SKM-1 treated with dmso at 0.1 percent for 144 hours (cell line): Measurements from ENCODE around the gene NUP93.
A peak's percentile ranks its signal among the peaks of the same experiment; 100 is the strongest.
"Not testable (repeated sequence)": the region's sequence is repeated elsewhere in the genome, so short reads cannot be mapped to it uniquely, and the experiment has no call there.

Experiments used
- DNase-seq: peaks from one replicate; lab custom pipeline; 2025; ENCODE audit not compliant: unreplicated experiment; lab: John Stamatoyannopoulos, UW

NUP93 gene

DNA sequence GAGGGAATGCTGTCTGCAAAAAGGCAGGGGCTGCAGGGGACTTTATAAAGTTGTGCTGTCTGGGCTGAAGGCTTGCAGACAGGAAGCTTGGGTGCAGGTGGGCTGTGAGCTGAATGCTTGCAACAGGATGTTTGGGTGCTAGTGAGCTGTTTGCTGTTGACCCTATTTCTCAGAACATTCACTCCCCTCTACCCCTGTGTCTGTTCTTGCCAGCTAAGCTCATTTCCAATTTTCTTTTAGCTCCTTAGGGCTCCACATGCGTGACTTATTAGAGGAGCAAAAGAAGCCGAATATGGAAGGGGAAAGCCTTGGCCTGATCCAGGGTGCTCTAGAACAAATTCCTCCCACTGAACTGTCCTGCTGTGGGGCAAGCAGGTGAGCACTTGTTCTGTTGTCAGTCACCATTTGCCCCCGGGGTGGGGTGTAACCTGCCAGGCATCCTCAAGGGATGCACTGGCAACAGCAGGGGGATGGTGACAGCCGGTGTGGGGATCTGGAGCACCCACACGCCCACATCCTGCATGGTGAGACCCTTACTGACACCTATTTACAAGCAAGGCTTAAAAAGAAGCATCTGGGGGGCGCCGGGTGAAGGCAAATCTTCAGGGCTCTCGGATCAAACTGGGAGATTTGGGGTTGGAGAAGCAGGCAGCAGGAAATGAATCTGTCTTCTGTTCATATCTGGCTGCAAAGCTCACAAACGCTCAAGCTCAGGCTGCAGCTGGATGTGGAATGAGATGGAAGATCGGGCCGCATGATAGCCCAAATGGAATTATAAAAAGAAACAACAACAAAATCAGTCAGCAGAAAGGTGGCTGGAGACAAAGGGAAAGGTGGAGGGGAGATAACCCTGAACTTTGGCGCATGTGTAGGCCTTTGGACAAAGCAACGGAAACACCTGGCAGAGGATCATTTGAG, 21.1 kb upstream of the NUP93 start:
- DNase-seq: no peak

DNA sequence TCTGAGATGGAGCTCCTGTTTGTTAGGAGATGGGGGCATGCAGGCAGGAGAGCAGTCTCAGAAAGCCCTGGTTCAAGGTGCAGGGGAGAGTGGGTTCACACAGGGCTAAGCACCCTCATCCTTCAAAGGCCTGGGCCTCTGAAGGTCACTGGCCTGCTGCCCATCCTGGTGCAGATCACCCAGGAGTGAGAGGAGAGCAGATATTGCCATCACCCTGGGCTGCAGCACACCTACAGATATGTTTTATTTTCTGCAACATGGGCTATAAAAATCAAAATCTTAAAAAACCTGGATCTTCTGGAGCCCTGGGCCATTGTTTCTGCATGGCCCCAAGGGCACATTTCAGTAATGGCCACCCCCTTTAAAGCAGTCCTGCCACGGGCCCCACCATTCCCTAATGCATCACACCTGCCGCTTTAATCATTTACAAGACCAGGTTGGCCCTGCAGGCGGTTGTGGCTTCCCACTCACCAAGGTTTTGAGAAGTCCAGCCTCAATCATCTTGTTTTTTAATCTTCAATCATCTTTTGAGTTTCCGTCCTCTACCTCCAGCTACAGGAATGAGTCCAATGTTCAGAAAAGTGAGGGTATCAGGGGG, 20.4 kb upstream of the NUP93 start:
- DNase-seq: no peak

DNA sequence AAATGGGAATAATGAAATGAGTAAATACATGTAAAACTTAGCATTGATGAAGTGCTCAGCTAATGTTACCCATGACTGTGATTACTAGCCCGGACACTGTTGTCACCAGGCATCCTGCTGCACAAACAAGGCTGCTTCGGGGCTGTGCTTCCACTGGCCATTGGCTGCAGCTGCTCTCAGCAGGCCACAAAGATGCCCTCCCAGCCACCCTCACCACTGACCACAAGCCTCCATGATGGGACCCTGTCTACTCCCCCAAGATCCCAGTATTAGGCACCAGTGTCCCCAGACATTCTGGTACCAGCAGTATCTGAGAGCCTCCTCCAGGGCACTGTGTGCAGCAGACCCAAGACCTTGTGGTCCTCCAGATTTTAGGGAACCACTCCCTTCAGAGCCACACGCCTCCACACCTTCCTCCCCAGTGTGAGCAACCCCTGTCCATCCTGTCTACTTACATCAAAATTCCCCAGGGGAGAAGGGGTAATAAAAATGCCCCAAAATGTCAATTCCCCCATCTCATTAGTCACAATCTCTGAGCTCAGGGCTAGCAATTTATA, 19.7 kb upstream of the NUP93 start:
- no peak for DNase-seq

DNA sequence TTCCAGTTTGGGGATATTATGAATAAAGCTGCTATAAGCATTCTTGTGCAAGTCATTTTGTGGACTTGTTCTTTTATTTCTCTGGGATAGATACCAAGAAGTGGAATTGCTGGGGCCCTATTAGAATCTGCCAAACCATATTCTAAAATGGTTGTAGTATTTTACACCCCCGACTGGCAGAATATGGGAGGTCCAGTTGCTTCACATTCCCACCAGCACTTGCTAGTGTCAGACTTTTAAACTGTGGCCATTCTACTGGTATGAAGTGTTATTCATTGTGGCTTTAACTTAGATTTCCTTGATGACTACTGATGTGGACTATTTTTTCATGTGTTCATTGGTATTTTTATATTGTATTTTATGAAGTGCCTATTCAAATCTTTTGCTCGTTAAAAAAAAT, 18.1 kb upstream of the NUP93 start:
- DNase-seq: no peak

DNA sequence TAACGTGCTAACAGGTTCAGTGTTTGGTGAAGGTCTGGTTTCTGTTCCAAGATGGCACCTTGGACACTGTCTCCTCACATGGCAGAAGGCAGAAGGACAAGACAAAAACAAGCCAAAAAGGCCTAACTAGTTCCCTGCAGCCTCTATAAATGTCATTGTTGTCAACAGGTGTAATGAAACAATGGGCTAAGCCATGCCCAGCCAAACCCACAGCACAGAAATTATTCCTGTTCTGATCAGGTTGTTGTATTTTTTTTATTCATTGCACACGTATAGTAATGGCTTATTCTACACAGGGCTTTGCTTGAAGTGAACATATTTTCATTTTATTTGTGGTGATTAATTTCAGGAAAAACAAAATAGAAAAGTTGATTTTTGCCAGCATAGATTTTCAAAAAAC, 16.1 kb upstream of the NUP93 start:
- no peak for DNase-seq

DNA sequence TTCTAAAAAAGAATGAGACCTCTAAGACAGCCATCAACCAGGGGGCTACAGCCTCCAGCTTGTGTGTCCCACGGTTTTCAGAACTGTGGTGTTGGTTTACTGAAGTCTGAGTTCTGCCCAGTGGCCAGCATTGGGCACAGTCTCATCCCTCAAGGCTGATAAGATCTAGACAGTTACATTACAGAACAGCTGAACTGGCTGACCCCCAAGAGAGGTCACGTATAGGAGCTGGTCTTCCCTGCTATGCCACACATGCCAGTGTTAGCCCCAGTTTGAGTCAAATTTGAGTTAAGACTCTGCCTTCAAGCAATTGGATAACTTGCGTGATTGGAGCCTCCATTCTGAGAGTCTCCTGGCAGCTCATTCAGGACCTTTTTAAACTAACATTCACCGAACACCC, 14.8 kb upstream of the NUP93 start:
- no peak for DNase-seq

DNA sequence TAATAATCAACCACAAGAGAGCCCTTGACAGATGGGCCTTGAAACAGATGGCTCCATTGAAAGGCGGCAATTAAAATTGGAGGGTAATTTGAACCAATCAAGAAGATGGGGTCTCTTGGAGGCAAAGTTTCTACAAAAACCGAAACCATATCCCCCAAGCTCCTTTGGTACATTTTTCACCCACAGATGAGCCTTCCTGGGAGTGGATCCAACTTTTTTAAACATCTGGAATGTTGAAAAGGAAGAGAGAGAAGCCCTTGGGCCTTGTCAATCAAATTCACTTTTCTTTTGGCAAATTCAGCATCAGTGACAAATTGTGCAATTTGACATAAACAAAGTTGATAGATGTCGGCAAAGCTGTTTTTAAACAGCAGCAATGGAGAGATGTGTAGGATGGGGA, 13.2 kb upstream of the NUP93 start:
- no peak for DNase-seq

DNA sequence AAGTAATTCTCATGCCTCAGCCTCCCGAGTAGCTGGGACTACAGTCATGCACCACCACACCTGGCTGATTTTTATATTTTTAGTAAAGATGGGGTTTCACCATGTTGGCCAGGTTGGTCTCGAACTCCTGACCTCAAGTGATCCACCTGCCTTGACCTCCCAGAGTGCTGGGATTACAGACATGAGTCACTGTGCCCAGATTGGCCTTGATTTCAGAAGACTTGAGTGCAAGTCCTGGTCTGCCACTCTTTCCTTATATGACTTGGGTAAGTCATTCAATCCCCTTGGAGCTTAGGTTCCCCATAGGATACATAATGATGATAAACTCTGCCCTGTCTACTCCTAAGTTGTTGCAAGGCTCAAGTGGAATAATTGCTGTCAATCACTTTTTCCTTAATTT, 12.4 kb upstream of the NUP93 start:
- DNase-seq: not testable (repeated sequence)

DNA sequence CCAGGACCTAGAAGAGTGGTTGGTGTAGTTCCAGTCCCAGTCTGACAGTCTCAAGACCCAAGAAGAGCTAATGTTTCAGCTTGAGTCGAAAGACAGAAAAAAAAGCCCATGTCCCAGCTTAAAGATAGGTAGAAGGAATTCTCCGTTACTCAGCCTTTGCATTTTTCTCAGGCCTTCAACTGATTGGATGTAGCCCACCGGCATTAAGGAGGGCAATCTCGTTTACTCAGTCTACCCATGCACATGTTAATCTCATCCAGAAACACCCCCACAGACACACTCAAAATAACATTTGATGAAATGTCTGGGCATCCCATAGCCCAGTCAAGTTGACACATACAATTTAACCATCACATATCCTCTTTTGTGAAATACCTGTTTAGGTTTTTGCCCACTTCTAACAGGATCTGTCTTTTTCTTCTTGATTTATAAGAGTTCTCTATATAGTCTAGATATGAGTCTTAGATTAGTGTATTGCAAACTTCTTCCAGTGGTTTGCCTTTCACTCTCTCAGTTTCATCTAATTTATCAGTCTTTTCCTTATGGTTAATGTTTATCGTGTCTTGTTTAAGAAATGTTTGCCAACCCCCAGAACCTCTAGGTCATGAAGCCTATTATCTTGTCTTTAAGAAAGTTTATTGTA, 7.6 kb upstream of the NUP93 start:
- no peak for DNase-seq

DNA sequence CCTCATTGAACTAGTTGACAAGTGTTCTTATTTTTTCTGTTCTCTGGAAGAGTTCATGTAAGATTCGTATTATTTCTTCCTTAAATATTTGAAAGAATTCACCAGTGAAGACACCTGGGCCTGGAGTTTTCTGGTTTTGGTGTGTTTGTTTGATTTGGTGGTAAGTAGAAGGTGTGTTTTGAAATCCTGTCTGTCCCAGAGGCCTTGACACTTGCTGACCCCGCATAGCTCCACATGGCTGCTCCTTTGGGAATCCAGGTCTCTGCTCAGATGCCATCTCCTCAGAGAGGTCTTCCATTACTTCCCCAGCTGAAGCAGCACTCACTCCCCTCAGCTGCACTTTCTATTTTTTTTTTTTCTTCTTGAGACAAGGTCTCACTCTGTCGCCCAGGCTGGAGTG, 5.7 kb upstream of the NUP93 start:
- DNase-seq: no peak

DNA sequence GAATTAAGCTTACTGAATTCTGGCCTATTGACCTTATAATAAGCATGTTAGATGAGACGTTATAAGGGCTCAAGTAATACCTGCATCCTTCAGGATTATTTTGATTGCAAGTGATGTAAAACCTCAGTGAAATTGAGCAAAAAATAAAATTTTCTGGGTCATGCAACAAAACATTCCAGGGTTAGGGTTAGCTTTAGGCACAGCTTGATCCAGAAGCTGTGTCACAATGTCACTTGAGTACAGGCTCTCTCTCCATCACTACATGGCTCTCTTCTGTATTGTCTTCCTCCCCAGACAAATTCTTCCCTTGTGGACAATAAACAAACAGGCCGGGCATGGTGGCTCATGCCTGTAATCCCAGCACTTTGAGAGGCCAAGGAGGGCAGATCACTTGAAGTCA, 3.6 kb upstream of the NUP93 start:
- DNase-seq: no peak

DNA sequence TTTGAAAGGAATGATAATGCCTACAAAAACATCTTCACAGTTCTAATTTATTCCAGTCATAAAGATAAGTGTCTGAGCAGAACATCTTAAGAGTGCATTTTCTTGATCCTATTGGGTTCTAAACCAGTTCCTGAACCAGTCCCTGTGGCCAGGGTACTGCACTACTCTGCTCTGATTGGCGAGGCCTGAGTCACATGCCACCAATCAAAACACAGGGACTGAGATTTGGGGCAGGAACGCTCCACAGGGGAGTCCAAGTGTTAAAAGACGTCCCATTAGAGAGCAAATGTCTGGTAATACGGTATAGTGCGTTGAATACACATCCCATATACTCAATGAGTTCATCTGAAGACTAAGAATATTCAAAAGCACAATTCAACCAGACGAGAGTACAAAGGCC, 3.0 kb upstream of the NUP93 start:
- no peak for DNase-seq

DNA sequence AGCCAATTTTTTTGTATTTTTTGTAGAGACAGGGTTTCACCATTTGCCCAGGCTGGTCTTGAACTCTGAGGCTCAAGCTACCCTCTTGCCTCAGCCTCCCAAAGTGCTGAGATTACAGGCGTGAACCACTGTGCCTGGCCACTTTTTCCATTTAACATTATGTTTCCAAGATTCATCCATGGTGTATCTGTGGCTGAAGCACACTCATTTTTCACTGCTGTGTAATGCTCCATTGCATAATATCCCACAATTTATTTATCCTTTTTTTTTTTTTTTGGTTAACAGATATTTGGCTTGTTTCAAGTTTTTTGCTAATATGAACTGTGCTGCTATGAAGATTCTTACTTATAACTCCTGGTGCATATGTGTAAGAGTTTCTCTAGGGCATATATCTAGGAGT, 1.9 kb upstream of the NUP93 start:
- DNase-seq: no peak

DNA sequence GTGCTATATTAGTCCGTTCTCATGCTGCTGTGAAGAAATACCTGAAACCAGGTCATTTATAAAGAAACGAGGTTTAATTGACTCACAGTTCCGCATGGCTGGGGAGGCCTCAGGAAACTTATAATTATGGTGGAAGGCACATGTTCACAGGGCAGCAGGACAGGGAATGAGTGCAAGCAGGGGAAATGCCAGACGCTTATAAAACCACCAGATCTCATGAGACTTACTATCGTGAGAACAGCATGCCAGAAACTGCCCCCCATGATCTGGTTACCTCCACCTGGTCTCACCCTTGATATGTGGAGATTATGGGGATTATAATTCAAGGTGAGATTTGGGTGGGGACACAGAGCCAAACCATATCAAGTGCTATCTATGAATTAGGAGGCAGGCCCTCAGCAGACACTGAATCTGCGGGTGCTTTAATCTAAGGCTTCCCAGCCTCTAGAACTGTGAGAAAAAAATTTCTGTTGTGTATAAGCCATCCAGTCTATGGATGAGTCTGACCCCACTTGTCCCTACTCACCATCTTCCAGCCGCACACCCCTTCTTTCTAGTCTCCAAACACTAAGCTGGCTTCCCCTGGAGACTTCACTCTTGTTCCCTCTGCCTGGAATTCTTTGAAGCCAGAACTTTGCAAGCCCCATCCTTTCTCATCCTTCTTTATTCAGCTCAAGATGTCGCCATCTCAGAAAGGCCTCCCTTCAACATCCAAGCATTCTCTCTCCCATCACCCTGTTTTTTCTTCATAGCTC, 772 bp upstream of the NUP93 start:
- peak; percentile 6 for DNase-seq

DNA sequence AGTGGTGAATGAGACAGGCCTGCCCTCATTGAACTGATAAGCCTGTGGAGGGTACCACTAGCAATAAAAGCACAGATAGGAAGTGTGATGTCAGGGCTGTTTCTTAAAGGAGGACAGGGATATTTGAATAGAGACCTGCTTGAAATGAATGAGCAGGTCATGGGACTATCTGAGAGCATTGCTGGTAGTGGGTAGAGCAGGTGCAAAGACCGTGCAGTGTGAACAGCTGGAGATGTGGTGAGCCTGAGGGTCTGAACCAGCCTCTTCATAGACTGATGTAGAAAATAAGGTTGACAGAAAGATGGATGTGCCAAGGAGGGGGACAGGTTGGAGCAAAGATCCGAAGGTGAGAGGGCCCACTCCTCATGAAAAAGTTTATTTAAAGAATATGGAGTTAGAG, 2.4 kb downstream of the NUP93 start:
- no peak for DNase-seq

DNA sequence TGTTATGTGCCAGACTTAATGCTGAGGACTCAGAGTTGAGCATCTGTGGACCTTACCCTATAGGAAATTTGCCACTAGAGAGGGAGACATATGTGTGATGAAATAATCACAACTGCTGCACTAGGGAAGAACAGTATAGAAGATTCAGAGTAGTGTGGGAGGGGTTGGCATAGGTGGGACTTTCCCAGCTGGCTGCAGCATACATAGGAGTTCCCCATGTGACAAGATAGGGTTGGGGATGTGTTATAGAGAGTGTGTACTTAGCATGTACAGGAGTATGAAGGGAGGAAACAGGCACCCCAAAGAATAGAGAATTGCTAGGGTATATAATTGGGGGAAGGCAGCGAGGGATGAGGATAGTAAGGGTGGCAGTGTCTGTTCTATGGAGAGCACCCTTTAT, 2.9 kb downstream of the NUP93 start:
- DNase-seq: no peak

DNA sequence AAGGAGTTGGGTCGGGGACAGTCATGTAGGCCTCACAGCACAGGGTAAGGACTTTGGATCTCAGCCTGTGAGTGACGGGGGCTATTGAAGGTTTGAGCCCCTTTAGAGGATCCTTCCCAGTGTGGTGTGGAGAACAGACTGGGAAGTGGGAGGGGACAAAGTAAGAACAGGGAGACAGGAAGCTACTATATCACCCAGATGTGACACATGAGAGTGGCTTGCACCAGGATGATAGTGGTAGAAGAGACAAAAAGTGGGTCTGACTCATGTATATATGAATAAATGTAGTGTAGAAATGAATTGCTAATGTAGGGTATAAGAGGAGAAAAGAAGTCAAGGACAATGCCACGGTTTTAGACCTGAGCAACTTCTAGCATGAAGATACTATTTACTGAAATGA, 4.5 kb downstream of the NUP93 start:
- DNase-seq: no peak

DNA sequence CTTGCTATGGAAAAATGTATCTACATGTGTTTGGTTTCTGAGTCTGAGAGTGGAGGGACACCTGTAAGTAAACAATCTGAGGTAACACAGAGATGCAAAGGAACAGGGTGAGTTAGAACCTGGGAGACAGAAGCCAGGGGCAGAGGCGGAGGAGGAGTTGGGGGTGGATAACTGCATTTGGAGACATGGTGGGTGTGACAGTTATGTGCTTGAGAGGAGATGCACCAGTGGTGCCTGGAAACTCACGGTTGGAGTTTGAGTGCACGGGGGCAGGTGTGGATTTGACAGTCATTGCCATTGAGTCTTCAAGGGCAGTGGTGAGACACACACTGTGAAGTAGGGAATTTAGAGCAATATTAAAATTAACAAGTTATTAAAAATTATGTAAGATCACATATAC, 6.5 kb downstream of the NUP93 start:
- DNase-seq: no peak

DNA sequence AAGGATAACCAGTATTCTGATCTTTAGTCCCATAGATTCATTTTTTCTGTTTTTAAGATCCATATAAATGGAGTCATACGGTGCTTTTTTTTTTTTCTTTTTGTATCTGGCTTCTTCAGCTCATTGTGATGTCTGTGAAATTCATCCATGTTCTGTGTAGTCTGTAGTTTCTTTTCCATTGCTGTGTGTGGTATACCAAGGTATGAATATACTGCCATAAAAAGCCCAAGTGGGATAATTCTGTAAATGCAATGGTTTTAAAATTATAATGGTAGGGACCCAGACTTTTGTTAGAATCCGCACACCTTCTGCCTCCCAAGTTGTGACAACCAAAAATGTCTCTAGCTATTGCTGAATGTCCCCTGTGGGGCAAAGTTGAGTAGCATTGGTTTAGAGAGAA, 7.6 kb downstream of the NUP93 start:
- no peak for DNase-seq

DNA sequence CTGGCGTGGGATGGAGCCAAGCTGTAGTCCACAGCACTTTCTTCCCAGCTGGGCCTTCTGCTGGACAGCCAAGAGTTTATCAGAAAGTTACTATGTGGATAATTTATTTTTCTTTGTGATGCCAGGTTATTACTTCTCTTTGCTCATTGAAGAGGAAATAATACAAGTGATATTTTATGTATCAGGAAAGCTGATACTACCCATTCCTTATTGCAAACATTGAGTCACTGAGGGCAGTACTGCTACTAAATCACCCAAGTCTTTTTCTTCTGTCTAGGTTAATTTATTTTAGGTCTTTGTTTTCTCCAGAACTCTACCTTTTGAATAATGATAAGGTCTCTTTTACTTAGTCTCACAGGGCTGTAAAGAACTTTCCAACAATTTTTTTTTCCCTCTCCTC, 8.3 kb downstream of the NUP93 start:
- no peak for DNase-seq

DNA sequence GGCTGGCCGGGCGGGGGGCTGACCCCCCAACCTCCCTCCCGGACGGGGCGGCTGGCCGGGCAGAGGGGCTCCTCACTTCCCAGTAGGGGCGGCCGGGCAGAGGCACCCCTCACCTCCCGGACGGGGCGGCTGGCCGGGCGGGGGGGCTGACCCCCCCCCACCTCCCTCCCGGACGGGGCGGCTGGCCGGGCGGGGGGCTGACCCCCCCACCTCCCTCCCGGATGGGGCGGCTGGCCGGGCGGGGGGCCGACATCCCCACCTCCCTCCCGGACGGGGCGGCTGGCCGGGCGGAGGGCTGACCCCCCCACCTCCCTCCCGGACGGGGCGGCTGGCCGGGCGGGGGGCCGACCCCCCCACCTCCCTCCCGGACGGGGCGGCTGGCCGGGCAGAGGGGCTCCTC, 9.4 kb downstream of the NUP93 start:
- not testable (repeated sequence) for DNase-seq
